Measurements from ENCODE around the gene YAP1. TPM values are rescaled to one million over a fixed set of nuclear protein-coding genes. Genes with fewer than 3 reads are reported as not detected.

Gene YAP1
- total RNA-seq, 1 donor from 2014 or later, result not detected

DNA sequence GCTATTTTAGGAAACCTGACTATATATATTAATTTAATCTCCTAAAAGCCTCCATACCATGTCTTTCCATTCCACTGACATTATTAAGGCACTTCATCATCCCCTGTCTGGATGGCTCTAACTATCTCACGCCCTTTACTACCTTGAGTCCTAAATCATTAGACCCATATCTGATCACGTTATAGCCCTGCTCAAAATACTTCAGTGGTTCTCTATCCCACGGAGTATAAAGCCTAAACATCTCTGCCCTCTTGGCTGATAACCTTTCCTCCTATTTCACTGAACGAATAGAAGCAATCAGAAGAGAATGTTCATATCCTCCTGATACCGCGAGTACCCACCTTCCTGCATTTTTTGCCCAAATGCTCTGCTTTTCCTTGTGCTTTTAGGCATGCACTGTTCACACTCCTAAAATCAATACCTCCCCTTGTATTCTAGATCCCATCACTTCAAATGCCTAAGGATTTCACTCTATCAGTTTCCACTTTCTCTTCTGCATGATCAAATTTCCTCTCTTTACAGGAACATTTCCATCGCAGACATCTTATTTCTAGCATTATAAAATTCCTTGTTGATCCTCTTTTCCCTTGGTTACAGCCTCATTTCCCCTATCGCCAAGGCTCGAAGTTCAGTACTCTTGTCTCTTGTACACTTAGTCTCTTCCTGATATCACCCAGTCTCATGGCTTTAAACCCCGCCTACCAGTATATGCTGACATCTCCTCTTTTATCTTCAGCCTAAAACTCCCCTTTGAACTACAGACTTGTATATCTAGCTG is 162.0 kb downstream of the YAP1 start:
- intact Hi-C loops (cut with micrococcal nuclease), result no loop called here

DNA sequence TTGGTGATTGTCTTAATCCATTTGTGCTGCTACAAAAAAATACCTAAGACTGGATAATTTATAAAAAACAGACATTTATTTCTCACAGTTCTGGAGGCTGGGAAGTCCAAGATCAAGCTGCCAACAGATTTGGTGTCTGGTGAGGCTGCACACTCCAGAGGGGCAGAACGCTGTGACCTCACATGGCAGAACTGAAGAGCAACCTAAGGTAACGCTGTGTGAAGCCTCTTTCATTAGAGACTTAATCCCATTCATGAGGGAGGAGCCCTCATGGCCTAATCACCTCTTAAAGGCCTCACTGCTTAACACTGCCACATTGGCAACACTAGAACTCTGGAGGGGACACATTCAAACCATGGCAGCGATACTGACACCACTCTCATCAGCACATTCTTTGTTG is 164.4 kb downstream of the YAP1 start:
- intact Hi-C loops (cut with micrococcal nuclease), result no loop called here

DNA sequence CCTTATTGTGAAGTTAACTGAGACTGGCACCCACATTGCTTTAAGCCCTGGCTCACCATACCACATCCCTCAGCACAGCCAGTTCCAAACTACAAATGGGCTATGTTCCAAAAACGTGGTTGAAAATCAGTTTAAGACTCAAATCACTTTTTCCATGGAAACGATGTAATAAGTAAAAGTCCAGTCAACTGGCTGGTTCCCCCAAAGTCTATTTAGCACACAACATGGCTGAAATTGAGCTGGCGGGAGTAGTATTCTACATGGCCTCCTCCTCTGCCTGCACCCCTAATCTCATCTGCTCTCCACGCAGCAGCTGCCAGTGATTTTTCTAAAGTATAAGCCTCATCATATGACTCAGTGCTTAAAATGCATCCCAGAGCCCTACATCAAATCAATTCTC is 166.1 kb downstream of the YAP1 start:
- intact Hi-C loops (cut with micrococcal nuclease), result no loop called here

DNA sequence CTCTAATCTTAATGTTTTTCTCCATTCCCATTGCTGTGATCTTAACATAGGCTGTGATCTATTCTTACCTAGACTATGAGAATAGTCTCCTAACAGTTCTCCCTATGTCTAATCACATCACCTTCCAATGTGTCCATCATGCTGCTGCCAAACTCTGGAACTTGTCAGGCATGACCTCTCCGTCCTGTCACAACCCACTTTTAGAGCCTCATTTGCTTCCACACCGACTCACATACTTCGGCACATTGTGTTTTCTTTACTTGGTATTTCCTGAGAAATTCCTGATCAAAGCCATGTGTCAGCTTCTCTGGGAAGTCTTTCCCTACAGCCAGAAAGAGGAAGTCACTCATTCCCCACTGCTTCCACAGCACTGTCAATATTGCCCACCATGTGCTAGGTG is 166.5 kb downstream of the YAP1 start:
- intact Hi-C loops (cut with micrococcal nuclease), result no loop called here

DNA sequence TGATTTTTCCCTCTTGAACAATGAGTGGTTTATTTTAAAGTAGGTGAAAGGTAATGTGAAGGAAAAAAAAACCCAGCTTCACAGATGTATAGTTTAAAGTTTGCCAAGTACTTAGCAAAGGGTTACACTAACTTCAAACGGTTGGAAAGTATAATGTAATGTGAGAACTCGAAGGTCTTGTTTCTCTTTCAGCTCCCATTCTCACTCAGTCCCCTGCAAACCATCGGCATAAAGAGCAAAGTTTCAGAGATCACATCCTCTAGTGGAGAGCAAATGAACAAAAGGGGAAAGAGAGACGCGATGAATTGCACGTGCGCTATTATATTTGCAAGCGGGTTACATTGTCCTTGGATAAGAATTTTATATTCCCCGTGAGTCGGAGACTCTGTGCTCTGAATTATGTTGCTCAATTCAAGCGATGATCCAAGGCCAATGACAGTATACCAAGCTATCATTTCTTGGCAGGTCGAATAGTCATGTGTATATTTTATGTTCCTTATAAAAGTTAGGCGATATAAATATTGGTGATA is 169.5 kb downstream of the YAP1 start:
- intact Hi-C loops (cut with micrococcal nuclease), result no loop called here

DNA sequence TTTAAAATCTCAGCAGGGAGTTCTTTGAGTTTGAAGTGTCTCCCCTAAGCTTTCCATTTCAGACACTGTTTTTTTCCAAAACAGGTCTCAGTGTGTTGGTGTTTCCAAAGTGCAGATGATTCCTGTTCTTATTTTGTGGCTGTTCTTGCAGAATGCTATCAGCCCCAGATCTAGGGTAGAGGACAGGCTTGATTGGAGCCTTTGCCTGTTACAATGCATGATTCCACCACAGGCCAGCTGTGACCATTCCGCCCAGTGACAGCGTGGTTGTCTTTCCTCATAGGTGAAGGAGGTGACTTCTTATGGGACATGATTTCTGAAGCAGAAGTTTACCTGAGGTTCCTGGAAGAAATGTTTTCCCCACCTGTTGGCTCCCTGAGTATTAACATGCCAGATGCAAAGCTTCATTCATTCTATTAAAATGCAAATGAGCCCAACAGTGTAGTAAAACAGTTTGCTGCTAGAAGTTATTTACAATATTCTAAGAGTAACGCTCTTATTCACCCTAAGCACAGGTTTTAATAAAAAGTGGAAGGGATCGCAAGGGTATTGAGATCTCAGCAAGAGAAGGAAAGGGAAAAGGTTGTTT is 170.1 kb downstream of the YAP1 start:
- intact Hi-C loops (cut with micrococcal nuclease), result no loop called here

Other genes with a start within 250 kb of the YAP1 start
- 1.0 and 1.2 TPM in 2 replicates for gene CEP126, start 195.4 kb upstream of the YAP1 start, total RNA-seq
- gene ANGPTL5, start 193.9 kb upstream of the YAP1 start, total RNA-seq, result not detected in 2 replicates
- gene CFAP300, start 63.0 kb upstream of the YAP1 start, total RNA-seq, result not detected in 2 replicates
- gene BIRC3, start 207.0 kb downstream of the YAP1 start, total RNA-seq, result 70.6 and 71.3 TPM in 2 replicates
- gene BIRC2, start 236.8 kb downstream of the YAP1 start, total RNA-seq, result 28.2 and 31.3 TPM in 2 replicates